Upper lobe of left lung (tissue), 4 donors: ENCODE data around the gene FAM228B.
"Not testable (repeated sequence)": the region's sequence is repeated elsewhere in the genome, so short reads cannot be mapped to it uniquely, and the experiment has no call there.

Experiments used
- EP300 ChIP-seq, 4 donors: sonication (generic); formaldehyde crosslinking; IDR thresholded peaks; one replicate each; pipeline ENCODE4 v1.5.1; 2017; ENCODE audit warnings: antibody characterized with exemption in 4 of 4, control low read depth in 2 of 4
- POLR2A ChIP-seq, 4 donors: fragments of 450-650 bp; IDR thresholded peaks; one replicate each; pipeline ENCODE4 v1.5.1; 2016 to 2017; ENCODE audit warnings: antibody characterized with exemption in 4 of 4, mild to moderate bottlenecking in 2 of 4
- POLR2AphosphoS5 ChIP-seq, 2 donors: sonication (generic); formaldehyde crosslinking; IDR thresholded peaks; one replicate each; pipeline ENCODE4 v1.5.1; 2017; ENCODE audit warnings: antibody characterized with exemption in 2 of 2

- TF ChIP-seq POLR2A, POLR2AphosphoS5, EP300 (IDR thresholded peaks at IDR 0.05): not testable (repeated sequence)
Measured at GRCh38 chr2:24100732-24101131, 22.5 kb upstream of the FAM228B start.
